Prostate gland (tissue), 2 donors: ENCODE results near the gene NPFFR1.

ENCODE experiments used
- POLR2A ChIP-seq: fragments of 450-650 bp; IDR thresholded peaks from one replicate; pipeline ENCODE4 v1.6.1; 2016; ENCODE audit warnings: antibody characterized with exemption, mild to moderate bottlenecking
- POLR2AphosphoS5 ChIP-seq: sonication (generic); formaldehyde crosslinking; IDR thresholded peaks from one replicate; pipeline ENCODE4 v1.6.1; 2017; ENCODE audit warnings: antibody characterized with exemption
- TF ChIP-seq, protein P1 (sequence below), 4 experiments: fragments of 200-600 bp in 2 of 4; fragments of 450-650 bp in 2 of 4; sonication (generic) in 2 of 4; IDR thresholded peaks; 1 replicate in 3 of 4; 2 replicates in 1 of 4; pipeline ENCODE4 v1.5.1; 2016 to 2019; ENCODE audit warnings: antibody characterized with exemption in 4 of 4, mild to moderate bottlenecking in 2 of 4, moderate library complexity in 2 of 4

DNA sequence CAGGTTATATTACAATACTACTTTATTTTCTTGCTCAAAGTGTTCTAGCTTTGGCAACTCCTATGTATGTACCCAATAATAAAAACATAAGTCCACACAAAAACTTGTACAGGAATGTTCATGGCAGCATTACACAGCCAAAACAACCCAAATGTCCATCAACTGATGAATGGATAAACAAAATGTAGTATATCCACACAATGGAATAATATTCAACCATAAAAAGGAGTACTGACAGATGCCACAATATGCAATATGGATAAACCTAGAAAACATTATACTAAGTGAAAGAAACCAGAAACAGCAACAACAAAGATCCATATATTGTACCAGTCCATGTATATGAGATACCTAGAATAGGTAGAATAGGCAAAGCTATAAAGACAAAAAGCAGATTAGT lies 71.5 kb downstream of the NPFFR1 start:
- TF ChIP-seq, protein P1, sequence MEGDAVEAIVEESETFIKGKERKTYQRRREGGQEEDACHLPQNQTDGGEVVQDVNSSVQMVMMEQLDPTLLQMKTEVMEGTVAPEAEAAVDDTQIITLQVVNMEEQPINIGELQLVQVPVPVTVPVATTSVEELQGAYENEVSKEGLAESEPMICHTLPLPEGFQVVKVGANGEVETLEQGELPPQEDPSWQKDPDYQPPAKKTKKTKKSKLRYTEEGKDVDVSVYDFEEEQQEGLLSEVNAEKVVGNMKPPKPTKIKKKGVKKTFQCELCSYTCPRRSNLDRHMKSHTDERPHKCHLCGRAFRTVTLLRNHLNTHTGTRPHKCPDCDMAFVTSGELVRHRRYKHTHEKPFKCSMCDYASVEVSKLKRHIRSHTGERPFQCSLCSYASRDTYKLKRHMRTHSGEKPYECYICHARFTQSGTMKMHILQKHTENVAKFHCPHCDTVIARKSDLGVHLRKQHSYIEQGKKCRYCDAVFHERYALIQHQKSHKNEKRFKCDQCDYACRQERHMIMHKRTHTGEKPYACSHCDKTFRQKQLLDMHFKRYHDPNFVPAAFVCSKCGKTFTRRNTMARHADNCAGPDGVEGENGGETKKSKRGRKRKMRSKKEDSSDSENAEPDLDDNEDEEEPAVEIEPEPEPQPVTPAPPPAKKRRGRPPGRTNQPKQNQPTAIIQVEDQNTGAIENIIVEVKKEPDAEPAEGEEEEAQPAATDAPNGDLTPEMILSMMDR (IDR thresholded peaks at IDR 0.05), result no peak
- TF ChIP-seq POLR2A (no peak), POLR2AphosphoS5 (no peak)
